Fibroblast of lung (primary cell): ENCODE measurements around the gene GMCL2.

ENCODE experiments used
- CTCF ChIP-seq, 2 donors: IDR thresholded peaks in 1 of 2; conservative IDR thresholded peaks in 1 of 2; 1 replicate in 1 of 2; 2 replicates in 1 of 2; pipeline ENCODE4 v1.5.1; 2011 to 2012; ENCODE audit warnings: low read length in 2 of 2, control low read depth in 1 of 2, inconsistent platforms in 1 of 2, low read depth in 1 of 2, mild to moderate bottlenecking in 1 of 2
- EZH2 ChIP-seq: IDR thresholded peaks from 2 replicates; pipeline ENCODE4 v1.5.1; 2012; ENCODE audit warnings: low read length, control low read depth, mild to moderate bottlenecking; ENCODE audit errors: missing control alignments

GRCh38 chr5:178192787-178193186 is 5.6 kb upstream of the GMCL2 start:
- TF ChIP-seq CTCF (conservative IDR thresholded peaks at IDR 0.05 in 1 of 2, IDR thresholded peaks at IDR 0.05 in 1 of 2; ENCODE audit: low read depth in 1 of 2, low read length in 2 of 2) (no peak), EZH2 (no peak)
